Esophagus squamous epithelium (tissue), 5 donors: ENCODE data around the gene MRGPRD. TPM values are rescaled to one million over a fixed set of nuclear protein-coding genes. Genes with fewer than 3 reads are reported as not detected.

ENCODE experiments used
- DNase-seq: peaks from one replicate; lab custom pipeline; 2025; lab: John Stamatoyannopoulos, UW
- H3K27ac ChIP-seq, 4 donors: fragments of 200-600 bp; sonication (generic); one replicate each; pipeline ENCODE4 v1.5.1; 2016 to 2019; ENCODE audit warnings: mild to moderate bottlenecking in 1 of 4
- H3K27me3 ChIP-seq, 4 donors: fragments of 200-600 bp; sonication (generic); 1 replicate in 3 of 4; 2 replicates in 1 of 4; pipeline versions ENCODE4 v1.5.1 to v1.6.0; 2017 to 2021; ENCODE audit warnings: antibody characterized with exemption in 1 of 4
- H3K36me3 ChIP-seq, 3 donors: fragments of 200-600 bp; sonication (generic); one replicate each; pipeline ENCODE4 v1.5.1; 2016 to 2019
- H3K4me1 ChIP-seq, 3 donors: fragments of 200-600 bp; sonication (generic); one replicate each; pipeline ENCODE4 v1.5.1; 2017 to 2019
- H3K4me3 ChIP-seq, 4 donors: fragments of 200-600 bp; sonication (generic); 1 replicate in 3 of 4; 2 replicates in 1 of 4; pipeline ENCODE4 v1.5.1; 2016 to 2019; ENCODE audit warnings: mild to moderate bottlenecking in 2 of 4, moderate library complexity in 1 of 4
- H3K9me3 ChIP-seq, 3 donors: fragments of 200-600 bp; sonication (generic); one replicate each; pipeline ENCODE4 v1.5.1; 2016 to 2019
- POLR2A ChIP-seq, 4 donors: fragments of 450-650 bp; IDR thresholded peaks; one replicate each; pipeline ENCODE4 v1.6.1; 2017; ENCODE audit warnings: antibody characterized with exemption in 4 of 4, mild to moderate bottlenecking in 4 of 4, moderate library complexity in 3 of 4
- WGBS, 2 donors: methylation state at CpG; one replicate each; pipeline ENCODE4 v1.1.5; 2018; 5-methylcytosine and 5-hydroxymethylcytosine counted together
- intact Hi-C: fragments of 100-400 bp; cut with DNase I; formaldehyde crosslinking; loops from one replicate; pipeline ENCODE4 v1.15.0; 2022
- total RNA-seq, 4 donors: library from RNA; depleted of rRNA; stranded (reverse); fragments of >200 nt; gene quantifications; one replicate each; pipeline ENCODE4 v1.1.0, GENCODE V29; 2016
- TF ChIP-seq, protein P1 (sequence below), 6 experiments: fragments of 450-650 bp in 4 of 6; fragments of 200-600 bp in 2 of 6; sonication (generic) in 2 of 6; IDR thresholded peaks; one replicate each; pipeline ENCODE4 v1.5.1; 2016 to 2019; ENCODE audit warnings: antibody characterized with exemption in 6 of 6, mild to moderate bottlenecking in 4 of 6, moderate library complexity in 4 of 6
- donor health status: DM: yes; HTN: yes; CAD: no.

The MRGPRD gene
- total RNA-seq, 4 donors from 2014 or later = not detected

DNA sequence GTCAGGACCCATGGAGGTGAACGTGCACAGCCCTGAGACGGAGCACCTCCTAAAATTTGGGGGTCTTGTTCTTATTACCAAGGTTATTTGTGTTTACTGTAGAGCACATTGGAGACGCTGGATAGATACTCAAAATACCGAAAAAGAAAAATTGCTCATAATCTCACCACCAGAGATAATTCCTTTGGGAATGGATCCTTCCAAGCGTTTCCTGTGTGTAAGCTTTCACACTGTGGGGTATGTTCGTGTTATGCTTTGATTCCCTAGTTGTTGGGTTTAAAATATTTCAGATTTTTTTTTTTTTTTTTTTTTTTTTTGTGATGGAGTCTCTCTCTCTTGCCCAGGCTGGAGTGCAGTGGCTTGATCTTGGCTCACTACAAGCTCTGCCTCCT lies 14.1 kb upstream of the MRGPRD start:
- Histone ChIP-seq H3K4me1 (peaks cover 5 to 24% (median 15%) of the 10 kb centered on the region in 3 donors), H3K4me3 (no peak overlapping the region), H3K9me3 (no peaks in the 10 kb centered on the region), H3K27me3 (peaks cover 0 to 33% (median 0%) of the 10 kb centered on the region in 4 donors), H3K27ac (no peak overlapping the region), H3K36me3 (no peaks in the 10 kb centered on the region)
- TF ChIP-seq, protein P1, sequence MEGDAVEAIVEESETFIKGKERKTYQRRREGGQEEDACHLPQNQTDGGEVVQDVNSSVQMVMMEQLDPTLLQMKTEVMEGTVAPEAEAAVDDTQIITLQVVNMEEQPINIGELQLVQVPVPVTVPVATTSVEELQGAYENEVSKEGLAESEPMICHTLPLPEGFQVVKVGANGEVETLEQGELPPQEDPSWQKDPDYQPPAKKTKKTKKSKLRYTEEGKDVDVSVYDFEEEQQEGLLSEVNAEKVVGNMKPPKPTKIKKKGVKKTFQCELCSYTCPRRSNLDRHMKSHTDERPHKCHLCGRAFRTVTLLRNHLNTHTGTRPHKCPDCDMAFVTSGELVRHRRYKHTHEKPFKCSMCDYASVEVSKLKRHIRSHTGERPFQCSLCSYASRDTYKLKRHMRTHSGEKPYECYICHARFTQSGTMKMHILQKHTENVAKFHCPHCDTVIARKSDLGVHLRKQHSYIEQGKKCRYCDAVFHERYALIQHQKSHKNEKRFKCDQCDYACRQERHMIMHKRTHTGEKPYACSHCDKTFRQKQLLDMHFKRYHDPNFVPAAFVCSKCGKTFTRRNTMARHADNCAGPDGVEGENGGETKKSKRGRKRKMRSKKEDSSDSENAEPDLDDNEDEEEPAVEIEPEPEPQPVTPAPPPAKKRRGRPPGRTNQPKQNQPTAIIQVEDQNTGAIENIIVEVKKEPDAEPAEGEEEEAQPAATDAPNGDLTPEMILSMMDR (IDR thresholded peaks at IDR 0.05) = no peak
- TF ChIP-seq POLR2A (IDR thresholded peaks at IDR 0.05) = no peak
- WGBS, 2 donors = 61 to 64% methylated on average over 6 of the region's 6 CpGs
- no peak for DNase-seq
- intact Hi-C loops = no loop called here

- intact Hi-C loops = no loop called here
- peaks cover 5 to 18% (median 12%) of the 10 kb centered on the region in 3 donors for H3K4me1 ChIP-seq
- no peak overlapping the region for H3K27ac ChIP-seq
- no peak for TF ChIP-seq POLR2A (IDR thresholded peaks at IDR 0.05)
- TF ChIP-seq, protein P1 (IDR thresholded peaks at IDR 0.05) = no peak
- H3K36me3 ChIP-seq = no peaks in the 10 kb centered on the region
- H3K27me3 ChIP-seq = peaks cover 0 to 33% (median 0%) of the 10 kb centered on the region in 4 donors
- H3K9me3 ChIP-seq = no peaks in the 10 kb centered on the region
- H3K4me3 ChIP-seq = no peak overlapping the region
- DNase-seq = no peak
- WGBS, 2 donors = 74 to 77% methylated on average over 10 to 22 of the region's 28 CpGs
These were observed 13.5 kb upstream of the MRGPRD start for GRCh38 chr11:68994161-68994893.

DNA sequence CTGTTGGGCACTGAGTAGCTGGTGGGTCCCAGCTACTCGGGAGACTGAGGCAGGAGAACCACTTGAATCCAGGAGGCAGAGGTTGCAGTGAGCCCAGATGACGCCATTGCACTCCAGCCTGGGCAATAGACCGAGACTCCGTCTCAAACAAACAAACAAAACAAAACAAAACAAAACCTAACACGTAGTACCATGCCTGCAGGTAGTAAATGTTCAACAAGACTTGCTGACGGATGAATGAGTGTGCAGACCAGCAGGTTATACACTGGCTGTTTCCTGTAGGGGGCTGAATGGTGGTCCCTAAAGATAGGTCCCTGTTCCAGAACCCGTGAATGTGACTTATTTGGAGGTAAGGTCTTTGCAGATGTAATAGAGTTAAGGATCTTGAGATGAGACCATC lies 12.8 kb upstream of the MRGPRD start:
- Histone ChIP-seq H3K9me3 (no peaks in the 10 kb centered on the region), H3K27me3 (peaks cover 0 to 33% (median 0%) of the 10 kb centered on the region in 4 donors), H3K36me3 (no peaks in the 10 kb centered on the region), H3K27ac (no peak overlapping the region), H3K4me1 (peaks cover 4 to 10% (median 4%) of the 10 kb centered on the region in 3 donors), H3K4me3 (no peak overlapping the region)
- intact Hi-C loops = no loop called here
- no peak for TF ChIP-seq POLR2A (IDR thresholded peaks at IDR 0.05)
- TF ChIP-seq, protein P1 (IDR thresholded peaks at IDR 0.05) = no peak
- WGBS, 2 donors = 45 to 60% methylated on average over 7 of the region's 7 CpGs
- no peak for DNase-seq

DNA sequence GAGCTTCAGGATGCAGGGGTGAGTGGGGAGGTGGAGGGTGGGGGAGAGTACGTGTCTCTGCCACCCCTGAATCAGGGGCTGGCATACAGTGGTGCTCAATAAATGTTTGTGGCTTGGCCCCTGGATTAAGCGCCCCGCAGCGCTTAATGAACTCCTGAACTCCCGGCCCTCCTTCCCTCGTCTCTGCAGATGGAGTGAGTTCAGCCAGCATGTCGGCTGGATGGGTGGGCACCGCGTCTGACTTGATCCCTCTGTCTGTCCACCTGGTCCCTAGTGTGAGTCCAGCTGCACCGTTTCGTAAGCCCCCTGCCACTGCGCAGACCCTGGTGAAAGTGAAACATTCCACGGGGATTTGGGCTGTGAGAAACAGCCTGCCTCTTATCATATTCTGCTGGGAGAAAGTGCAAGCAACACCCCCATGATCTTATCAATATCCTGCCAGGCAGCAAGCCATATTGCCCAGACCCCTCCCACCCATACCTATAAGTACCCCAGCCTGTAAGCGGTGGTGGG lies 12.0 kb upstream of the MRGPRD start:
- H3K27ac ChIP-seq = no peak overlapping the region
- no peak overlapping the region for H3K4me3 ChIP-seq
- intact Hi-C loops = no loop called here
- no peak for TF ChIP-seq POLR2A (IDR thresholded peaks at IDR 0.05)
- TF ChIP-seq, protein P1 (IDR thresholded peaks at IDR 0.05) = no peak
- no peaks in the 10 kb centered on the region for H3K36me3 ChIP-seq
- DNase-seq = no peak
- 61 to 72% methylated on average over 11 to 12 of the region's 14 CpGs for WGBS, 2 donors
- H3K9me3 ChIP-seq = no peaks in the 10 kb centered on the region
- H3K4me1 ChIP-seq = peaks cover 0 to 3% (median 0%) of the 10 kb centered on the region in 3 donors
- peaks cover 0 to 33% (median 0%) of the 10 kb centered on the region in 4 donors for H3K27me3 ChIP-seq
